ENCODE measurements around the gene SMURF1.
"Not testable (repeated sequence)": the region's sequence is repeated elsewhere in the genome, so short reads cannot be mapped to it uniquely, and the experiment has no call there.

The SMURF1 gene

GRCh38 chr7:99046722-99047121 is 97.2 kb downstream of the SMURF1 start:
- no peak for DNase-seq

- DNase-seq, result not testable (repeated sequence)
Observed at GRCh38 chr7:99046262-99046661, 97.6 kb downstream of the SMURF1 start.

GRCh38 chr7:99044858-99045257 is 99.0 kb downstream of the SMURF1 start:
- not testable (repeated sequence) for DNase-seq

GRCh38 chr7:99042957-99043356 is 101.0 kb downstream of the SMURF1 start:
- no peak for DNase-seq

- no peak for DNase-seq
Observed at GRCh38 chr7:99041526-99041925, 102.4 kb downstream of the SMURF1 start.

- peak; percentile 82 for DNase-seq
Observed at GRCh38 chr7:99040104-99040958, 103.6 kb downstream of the SMURF1 start.

- no peak for DNase-seq
Observed at GRCh38 chr7:99039384-99039891, 104.5 kb downstream of the SMURF1 start.

GRCh38 chr7:99038086-99038855 is 105.6 kb downstream of the SMURF1 start:
- no peak for DNase-seq

GRCh38 chr7:99037327-99037940 is 106.5 kb downstream of the SMURF1 start:
- DNase-seq, result no peak

GRCh38 chr7:99036546-99037111 is 107.3 kb downstream of the SMURF1 start:
- no peak for DNase-seq

- no peak for DNase-seq
Observed at GRCh38 chr7:99035723-99036545, 108.0 kb downstream of the SMURF1 start.

GRCh38 chr7:99034932-99035722 is 108.8 kb downstream of the SMURF1 start:
- no peak for DNase-seq

GRCh38 chr7:99033765-99034164 is 110.1 kb downstream of the SMURF1 start:
- no peak for DNase-seq

GRCh38 chr7:99032928-99033327 is 111.0 kb downstream of the SMURF1 start:
- DNase-seq, result no peak

GRCh38 chr7:99031496-99031895 is 112.4 kb downstream of the SMURF1 start:
- DNase-seq, result no peak

- no peak for DNase-seq
Observed at GRCh38 chr7:99030951-99031350, 113.0 kb downstream of the SMURF1 start.

- DNase-seq, result no peak
Observed at GRCh38 chr7:99030457-99030856, 113.5 kb downstream of the SMURF1 start.

- DNase-seq, result no peak
Observed at GRCh38 chr7:99029466-99030435, 114.2 kb downstream of the SMURF1 start.

GRCh38 chr7:99028261-99028973 is 115.5 kb downstream of the SMURF1 start:
- no peak for DNase-seq
